ENCODE data around the gene ZNF438. TPM values are rescaled to one million over a fixed set of nuclear protein-coding genes. Genes with fewer than 3 reads are reported as not detected.

Gene ZNF438
- total and polyA plus RNA-seq, 2 of the 13 experiments (the other 11 are each of a cell fraction or from before 2014, with no cell fraction given), result 0.75 to 0.83 TPM

DNA sequence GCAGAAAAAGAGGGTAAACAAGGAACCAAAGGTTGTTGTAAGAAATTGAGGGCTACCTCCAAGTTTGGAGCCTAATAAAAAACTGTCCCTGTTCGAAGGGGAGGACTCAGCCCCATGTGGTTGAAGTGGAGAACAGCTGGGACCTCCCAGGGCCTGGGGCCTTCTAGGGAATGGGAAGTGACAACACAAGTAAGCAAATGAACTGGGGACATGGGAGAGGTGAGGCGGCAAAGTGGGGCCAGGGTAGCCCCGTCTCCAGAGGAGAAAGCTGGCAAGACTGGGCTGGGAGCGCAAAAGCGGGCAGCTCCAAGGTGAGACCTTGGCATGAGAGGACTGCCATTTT, 198.1 kb downstream of the ZNF438 start:
- BruUV-seq (replicated peaks), result no TSS peak
- intact Hi-C loops (cut with micrococcal nuclease; ENCODE audit: unreplicated experiment), result no loop called here
- Histone ChIP-seq H3K4me2 (ENCODE audit: low read depth, low read length) (no peak overlapping the region), H3K4me1 (ENCODE audit: insufficient read depth, low read length) (no peaks in the 10 kb centered on the region), H2AFZ (ENCODE audit: low read length) (no peak overlapping the region), H4K20me1 (ENCODE audit: insufficient read depth, low read length) (no peaks in the 10 kb centered on the region), H3K9ac (ENCODE audit: insufficient read depth, low read depth, low read length) (no peak overlapping the region), H3K36me3 (replicated peaks in 1 of 2; ENCODE audit: control insufficient read depth in 1 of 2, insufficient read depth in 2 of 2, low read length in 2 of 2) (no peaks in the 10 kb centered on the region), H3K27me3 (ENCODE audit: control insufficient read depth in 1 of 2, insufficient read depth in 2 of 2, low read length in 2 of 2) (peaks cover 1 to 53% of the 10 kb centered on the region in 2 experiments; a peak in 4 of 5 replicates), H3K79me2 (ENCODE audit: insufficient read depth, low read length) (no peaks in the 10 kb centered on the region), H3K4me3 (replicated peaks in 1 of 3; ENCODE audit: insufficient read depth in 1 of 3, low read depth in 2 of 3, low read length in 3 of 3) (no peak overlapping the region), H3K9me3 (ENCODE audit: low read length) (no peaks in the 10 kb centered on the region), H3K27ac (ENCODE audit: extremely low read length, insufficient read depth, low read length) (no peak overlapping the region)
- ATAC-seq (no peak), DNase-seq (ENCODE audit: low spot score) (no peak), FAIRE-seq (no peak)
- in situ Hi-C loops (cut with HindIII; ENCODE audit: extremely low pct_ligation_motif_present, low pct_unique_long_range_greater_than_20kb), result no loop called here
- TF ChIP-seq ZNF432 (CRISPR knock-in tag; IDR thresholded peaks at IDR 0.05; ENCODE audit: borderline replicate concordance) (no peak), ZNF451 (CRISPR knock-in tag; IDR thresholded peaks at IDR 0.05) (no peak), ZNF747 (CRISPR knock-in tag; IDR thresholded peaks at IDR 0.05; ENCODE audit: borderline replicate concordance) (no peak), SRF (IDR thresholded peaks at IDR 0.05; ENCODE audit: low read depth, low read length) (no peak), GATA4 (IDR thresholded peaks at IDR 0.05; ENCODE audit: borderline replicate concordance, low read depth) (no peak), HDAC1 (CRISPR knock-in tag; IDR thresholded peaks at IDR 0.05) (no peak), ZNF256 (CRISPR knock-in tag; conservative IDR thresholded peaks at IDR 0.05) (no peak), ZNF841 (CRISPR knock-in tag; IDR thresholded peaks at IDR 0.05; ENCODE audit: borderline replicate concordance) (no peak), ZHX1 (CRISPR knock-in tag; IDR thresholded peaks at IDR 0.05; ENCODE audit: low read depth) (no peak), ZFAT (CRISPR knock-in tag; conservative IDR thresholded peaks at IDR 0.05) (no peak), HMGXB3 (CRISPR knock-in tag; IDR thresholded peaks at IDR 0.05; ENCODE audit: borderline replicate concordance) (no peak)
- TF ChIP-seq, protein P1, sequence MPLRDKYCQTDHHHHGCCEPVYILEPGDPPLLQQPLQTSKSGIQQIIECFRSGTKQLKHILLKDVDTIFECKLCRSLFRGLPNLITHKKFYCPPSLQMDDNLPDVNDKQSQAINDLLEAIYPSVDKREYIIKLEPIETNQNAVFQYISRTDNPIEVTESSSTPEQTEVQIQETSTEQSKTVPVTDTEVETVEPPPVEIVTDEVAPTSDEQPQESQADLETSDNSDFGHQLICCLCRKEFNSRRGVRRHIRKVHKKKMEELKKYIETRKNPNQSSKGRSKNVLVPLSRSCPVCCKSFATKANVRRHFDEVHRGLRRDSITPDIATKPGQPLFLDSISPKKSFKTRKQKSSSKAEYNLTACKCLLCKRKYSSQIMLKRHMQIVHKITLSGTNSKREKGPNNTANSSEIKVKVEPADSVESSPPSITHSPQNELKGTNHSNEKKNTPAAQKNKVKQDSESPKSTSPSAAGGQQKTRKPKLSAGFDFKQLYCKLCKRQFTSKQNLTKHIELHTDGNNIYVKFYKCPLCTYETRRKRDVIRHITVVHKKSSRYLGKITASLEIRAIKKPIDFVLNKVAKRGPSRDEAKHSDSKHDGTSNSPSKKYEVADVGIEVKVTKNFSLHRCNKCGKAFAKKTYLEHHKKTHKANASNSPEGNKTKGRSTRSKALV (CRISPR knock-in tag; IDR thresholded peaks at IDR 0.05), result no peak
- CTCF ChIA-PET (ENCODE audit: low intra/inter-chr PET ratio, low total read pairs), result no interaction called here
- WGBS (ENCODE audit: low lambda C conversion rate), result 58% methylated on average over 5 of the region's 5 CpGs
- POLR2A ChIA-PET, result no interaction called here

Data from HepG2 (cell line).